AG20443 (cell line): ENCODE data around the gene NFATC1.
A peak's percentile ranks its signal among the peaks of the same experiment; 100 is the strongest.

Experiments used
- DNase-seq: peaks from one replicate; pipeline ENCODE4 v3.0.0; 2012; ENCODE audit warnings: low spot score, mixed read lengths

The NFATC1 gene

DNA sequence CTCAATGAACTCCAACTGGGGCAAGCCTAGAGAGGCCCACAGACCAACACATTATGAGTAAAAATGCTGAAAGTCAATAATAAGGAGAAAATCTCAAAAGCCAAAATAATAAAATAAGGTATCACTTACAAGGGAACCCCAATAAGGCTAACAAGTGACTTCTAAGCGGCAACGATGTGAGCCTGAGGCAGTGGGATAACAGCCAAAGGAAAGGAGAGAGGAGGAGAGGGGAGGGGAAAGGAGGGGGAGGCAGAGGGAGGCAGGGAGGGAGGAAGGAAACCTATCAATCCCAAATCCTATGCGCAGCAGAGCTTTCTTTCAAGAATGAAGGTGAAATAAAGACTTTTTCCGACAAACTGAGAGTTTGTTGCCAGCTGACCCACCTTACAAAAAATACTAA lies 6.0 kb upstream of the NFATC1 start:
- DNase-seq = no peak

GRCh38 chr18:79392226-79392625 lies 3.5 kb upstream of the NFATC1 start:
- no peak for DNase-seq

DNA sequence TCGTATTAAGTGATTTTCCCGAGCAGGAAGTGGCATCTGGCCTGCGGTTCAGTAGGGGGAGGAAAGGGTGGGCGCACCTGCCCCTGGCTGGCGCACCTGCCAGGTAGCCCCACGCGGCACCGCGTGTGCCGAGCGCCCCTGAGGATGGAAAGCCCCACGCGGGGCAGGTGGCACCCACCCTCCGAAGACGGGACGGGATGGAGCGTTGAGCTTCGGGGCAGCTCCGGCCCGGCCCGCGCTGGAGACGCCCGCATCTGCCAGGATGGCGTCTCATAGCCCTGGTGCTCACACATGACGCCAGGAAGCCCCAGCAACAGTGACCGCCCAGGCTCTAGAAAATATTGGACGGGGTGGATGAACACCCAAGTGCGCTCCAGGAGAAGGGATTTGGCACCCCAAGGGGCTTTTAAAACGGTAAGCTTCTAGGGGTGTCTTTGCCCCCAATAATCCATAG lies 2.5 kb upstream of the NFATC1 start:
- peak; percentile 79 for DNase-seq

DNA sequence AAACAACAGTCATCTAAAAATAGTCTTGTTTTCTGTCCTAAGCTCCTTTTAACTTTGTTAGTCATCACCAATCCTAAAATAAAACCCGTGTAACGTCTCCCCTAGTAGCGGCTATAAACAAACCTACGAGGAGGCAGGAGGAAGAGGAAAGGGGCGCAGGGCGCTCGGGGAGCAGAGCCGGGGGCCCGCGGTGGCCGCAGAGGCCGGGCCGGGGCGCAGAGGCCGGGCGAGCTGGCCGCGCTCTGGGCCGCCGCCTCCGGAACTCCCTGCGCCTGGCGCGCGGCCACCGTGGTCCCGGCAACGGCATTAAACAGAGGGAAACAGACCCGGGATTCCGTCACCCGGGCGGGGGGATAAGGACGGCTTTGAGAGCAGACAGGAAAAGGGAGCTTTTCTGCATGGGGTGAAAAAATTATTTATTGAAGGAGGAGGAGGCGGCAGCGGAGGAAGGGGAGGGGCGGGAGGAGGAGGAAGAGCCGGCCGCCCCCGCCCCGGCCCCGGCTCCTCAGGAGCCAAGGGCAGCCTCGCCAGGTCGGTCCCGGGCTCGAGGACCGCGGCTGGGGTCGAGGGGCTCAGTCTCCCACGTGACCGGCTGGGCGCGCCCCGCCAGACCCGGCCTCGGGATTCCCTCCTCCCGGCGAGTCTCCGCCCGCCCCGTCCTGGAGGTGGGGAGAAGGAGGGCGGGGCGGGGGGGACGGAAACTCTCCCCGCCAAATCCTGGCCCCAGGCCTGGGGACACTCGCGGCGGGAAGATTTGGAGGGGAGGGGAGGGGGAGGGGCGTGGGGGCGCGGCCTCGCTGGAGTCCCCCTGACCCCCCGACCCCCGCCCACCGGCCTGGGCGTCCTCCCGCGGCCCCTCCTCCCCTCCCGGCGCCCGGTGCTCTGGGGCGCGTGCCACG lies 1.8 kb upstream of the NFATC1 start:
- DNase-seq = peak; percentile 94

DNA sequence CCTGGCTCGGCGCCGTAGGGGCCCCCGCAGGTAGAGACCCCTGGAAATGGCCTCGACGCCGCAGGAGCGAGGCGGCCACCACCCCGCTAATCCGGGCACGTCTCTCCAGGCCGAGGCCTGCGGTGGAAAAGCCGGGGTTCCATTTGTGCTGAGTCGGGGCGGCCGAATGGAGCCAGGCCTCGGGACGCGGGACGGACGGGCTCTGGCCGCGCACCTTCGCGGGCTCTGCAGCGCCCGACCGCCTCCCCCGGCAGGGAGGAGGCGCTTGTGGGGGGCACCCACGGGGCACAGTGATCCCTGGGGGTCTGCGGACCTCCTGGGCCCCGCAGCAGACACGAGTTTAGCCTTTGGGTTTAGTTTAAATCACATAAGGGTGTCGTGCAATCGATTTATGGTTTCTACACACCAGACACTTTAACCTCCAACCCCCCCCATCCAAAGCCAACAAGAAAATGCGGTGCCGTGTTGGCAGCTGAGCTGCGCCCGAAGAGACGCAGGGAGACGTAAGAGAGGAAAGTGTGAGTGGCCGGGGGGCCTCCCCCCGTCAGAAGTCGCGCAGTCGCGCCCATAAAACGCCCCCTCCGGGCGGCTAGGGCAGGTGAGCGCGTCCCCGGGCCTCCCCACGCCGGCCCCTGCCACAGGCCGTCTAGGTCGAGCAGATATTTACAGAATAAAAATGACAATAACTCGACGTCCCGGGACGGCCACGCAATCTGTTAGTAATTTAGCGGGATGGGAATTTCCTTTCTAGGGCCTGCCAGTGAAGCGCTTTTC lies 1.0 kb upstream of the NFATC1 start:
- DNase-seq = peak; percentile 55

DNA sequence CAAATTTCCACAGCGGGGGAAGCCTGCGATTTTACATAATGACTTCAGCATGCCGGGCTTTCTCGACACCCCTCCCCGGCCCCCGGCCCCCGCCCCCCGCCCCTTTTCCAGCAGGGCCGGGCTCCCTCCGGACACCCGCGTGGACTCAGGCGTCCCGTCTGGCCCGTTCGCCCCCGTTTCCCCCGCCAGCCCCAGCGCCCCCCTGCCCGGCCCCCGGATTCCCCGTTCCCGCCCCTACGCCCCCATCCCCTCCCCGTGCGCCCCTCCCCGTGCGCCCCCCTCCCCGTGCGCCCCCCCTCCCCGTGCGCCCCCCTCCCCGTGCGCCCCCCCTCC lies 456 bp upstream of the NFATC1 start:
- DNase-seq = peak; percentile 64

DNA sequence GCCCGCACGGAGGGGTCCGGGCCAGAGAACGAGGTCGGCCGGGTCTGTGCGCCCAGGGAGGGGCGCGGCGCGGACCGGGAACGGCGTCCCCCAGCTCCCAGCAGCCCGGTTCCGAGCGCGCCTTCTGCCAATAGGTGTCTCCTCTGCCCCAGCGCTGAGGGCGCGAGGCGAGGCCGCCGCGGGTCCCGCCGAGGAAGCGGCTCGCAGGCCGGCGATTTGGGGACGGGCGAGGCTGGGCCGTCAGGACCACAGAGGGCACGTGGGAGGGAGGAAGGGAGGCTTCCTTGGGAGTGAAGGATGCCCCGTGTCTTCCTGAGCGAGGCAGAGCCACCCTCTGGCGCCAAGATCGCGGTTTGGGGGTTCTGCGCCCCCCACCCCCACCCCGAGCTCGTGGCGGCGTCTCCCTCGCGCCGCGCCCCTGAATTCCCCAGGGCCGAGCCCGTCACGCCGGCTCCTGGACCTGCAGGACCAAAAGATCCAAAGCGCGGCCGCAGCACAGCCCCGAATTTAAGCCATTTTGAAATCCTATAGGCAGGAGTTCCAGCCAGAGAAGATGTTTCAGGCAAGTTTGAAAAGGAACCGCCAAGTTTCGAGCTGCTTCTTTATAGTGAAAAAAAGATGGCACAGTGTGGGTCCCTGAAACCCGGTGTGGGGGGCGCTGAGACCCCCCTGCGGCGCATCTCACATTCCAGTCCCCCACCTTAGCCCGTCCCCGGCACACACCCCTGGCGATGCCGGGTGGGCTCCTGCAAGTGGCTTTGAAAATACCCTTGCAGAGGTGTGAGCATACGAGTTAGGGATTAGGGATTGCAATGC lies 909 bp downstream of the NFATC1 start:
- DNase-seq = peak; percentile 61

DNA sequence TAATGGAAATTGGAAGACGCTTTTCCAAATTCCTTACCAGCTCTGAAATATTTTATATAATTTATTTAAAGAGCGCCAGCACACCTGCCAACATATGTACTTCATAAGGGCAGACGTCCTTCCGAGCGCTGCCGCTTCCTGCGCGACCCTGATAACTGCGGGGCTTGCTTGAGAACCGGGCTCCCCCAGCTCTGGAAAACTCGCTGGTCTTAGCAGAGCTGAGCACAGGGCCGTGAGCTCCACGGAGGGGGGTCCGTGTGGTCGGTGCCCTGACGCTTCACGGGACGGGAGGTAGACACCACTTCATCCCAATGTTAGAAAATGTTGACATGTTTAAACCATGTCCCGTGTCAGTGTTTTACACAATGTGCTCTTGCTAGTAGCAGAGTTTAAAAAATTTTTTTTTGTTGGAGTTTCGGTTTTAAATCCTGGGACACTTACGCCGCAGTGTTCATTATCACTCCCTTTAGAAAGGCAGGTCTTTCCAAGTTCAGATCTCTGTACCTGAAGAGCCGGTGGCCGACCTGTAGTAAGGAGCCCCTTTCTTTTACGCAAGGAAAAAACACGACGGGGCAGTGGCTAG lies 1.6 kb downstream of the NFATC1 start:
- no peak for DNase-seq

- no peak for DNase-seq
Observed at GRCh38 chr18:79397830-79398761, 2.4 kb downstream of the NFATC1 start.

GRCh38 chr18:79399275-79400081 lies 3.7 kb downstream of the NFATC1 start:
- no peak for DNase-seq

- DNase-seq = peak; percentile 83
Observed at GRCh38 chr18:79400091-79400590, 4.4 kb downstream of the NFATC1 start.

DNA sequence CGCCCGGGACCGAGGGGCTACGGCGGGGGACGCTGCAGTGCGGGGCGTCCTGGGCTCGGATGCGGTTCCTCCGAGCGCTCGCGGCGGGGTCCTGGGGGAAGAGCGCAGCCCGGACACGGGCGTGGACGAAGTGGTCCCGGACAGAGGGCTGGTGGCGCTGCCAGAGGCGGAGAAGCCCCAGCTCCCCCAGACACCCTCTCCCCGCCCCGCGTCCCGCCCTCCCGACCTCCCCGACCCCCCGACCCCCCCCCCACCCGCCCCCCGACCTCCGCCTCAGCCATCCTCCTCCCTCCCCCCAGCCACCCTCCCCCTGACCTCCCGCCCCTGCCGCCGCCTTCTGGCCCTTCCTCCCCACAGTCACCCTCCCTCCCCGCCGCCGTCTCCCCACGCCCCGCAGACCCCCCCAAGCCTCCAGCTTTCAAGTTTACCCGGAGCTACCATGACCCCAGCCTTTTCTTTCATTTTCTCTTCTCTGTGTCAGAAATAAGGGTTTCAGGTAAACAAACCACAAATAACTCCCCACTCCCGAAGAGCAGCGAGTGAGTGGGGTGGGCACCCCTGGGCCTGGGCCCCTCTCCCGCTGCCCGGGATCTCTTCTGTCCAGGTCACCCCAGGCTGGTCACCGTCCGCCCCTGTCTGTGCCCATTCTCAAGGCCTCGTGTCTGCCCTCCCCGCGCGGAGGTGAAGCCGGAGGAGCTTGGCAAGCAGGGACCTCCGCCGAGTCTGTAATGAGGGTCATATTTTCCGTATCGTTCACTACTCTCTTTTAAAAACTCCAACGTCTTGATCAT lies 5.1 kb downstream of the NFATC1 start:
- peak; percentile 46 for DNase-seq

DNA sequence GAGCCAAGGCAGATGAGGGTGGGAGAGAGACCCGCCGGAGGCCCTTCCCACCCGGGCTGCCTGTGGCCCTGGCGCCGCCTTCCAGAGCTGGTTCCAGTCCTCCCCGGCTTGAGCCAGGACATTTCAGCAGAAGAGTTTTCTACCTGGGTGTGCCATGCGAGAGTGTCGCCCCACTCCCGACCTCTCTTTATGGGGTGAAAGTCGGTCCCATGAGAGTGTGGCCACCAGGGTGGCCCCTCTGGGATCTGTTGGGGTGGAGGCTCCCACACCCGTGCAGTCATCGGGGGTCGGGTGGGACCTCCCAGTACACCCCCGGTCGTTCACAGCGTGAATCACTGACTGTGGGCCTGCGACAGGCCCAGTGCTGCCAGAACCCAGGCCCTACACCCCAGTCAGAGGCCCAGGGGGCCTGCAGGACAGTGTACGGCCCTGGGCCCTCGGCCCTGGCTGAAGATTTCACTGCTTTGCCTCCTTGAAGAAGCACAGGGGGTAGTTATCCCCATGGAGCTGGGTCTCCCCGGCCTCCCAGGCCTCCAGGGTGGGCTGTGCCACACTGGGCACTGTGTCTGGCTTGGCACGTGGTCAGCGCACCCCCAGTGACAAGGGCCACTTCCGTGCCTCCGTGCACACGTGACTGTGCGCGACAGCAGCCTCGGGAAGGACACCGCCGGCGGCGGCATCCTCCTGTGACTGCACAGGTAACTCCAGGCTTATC lies 5.9 kb downstream of the NFATC1 start:
- DNase-seq = no peak

DNA sequence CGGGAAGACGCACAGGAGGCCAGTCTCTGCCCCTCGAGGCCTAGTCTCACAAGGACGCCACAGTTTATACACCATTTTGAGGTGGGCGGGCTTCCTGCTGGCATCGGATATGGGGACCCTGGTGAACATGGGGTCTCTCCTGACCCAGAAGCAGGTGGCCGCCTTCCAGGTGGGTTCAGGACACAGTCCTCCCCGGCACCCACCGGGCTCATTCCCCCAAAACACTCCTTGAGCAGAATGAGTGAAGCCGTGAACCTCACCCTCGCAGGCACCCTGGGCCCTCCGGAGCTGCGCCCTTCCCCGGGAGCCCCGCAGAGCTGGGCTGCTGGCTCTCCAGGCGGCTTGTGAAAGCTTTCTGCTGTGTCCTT lies 6.5 kb downstream of the NFATC1 start:
- DNase-seq = no peak

- peak; percentile 91 for DNase-seq
Observed at GRCh38 chr18:79402977-79403722, 7.4 kb downstream of the NFATC1 start.

GRCh38 chr18:79403723-79404566 lies 8.2 kb downstream of the NFATC1 start:
- no peak for DNase-seq

DNA sequence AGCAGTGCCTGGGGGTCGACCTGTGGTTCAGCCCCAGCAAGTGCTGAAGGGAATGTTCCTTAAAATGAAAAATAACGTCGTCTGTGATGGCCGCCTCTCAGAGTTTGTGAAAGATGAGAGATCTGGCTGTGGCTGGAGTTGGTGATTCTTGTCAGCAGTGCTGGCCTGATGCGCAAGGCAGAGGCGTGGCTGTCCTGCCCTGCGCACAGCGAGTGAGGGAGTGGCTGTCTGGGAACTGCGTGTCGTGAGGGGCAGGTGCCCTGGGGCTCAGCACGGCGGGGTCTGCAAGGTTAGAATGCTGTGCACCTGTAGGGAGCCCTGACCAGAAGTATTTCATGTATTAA lies 8.8 kb downstream of the NFATC1 start:
- peak; percentile 64 for DNase-seq
